Endodermal cell (in vitro differentiated cells): ENCODE measurements around the gene ZNF688. TPM values are rescaled to one million over a fixed set of nuclear protein-coding genes. Genes with fewer than 3 reads are reported as not detected.

ENCODE experiments used
- DNase-seq: peaks from one replicate; pipeline ENCODE4 v3.0.0-alpha.2; 2017
- H3K27ac ChIP-seq: 2 replicates; pipeline ENCODE4 v1.5.1; 2013; ENCODE audit warnings: mild to moderate bottlenecking, low read depth, low read length, moderate library complexity
- H3K27me3 ChIP-seq: 2 replicates; pipeline ENCODE4 v1.6.1; 2013; ENCODE audit warnings: mild to moderate bottlenecking, low read length, moderate library complexity; ENCODE audit not compliant: insufficient read depth, control insufficient read depth, poor library complexity, severe bottlenecking
- H3K36me3 ChIP-seq: 2 replicates; pipeline ENCODE4 v1.7.0; 2013; ENCODE audit warnings: mild to moderate bottlenecking, low read length, moderate library complexity; ENCODE audit not compliant: control insufficient read depth, insufficient read depth
- H3K4me1 ChIP-seq: one replicate; pipeline ENCODE4 v1.7.0; 2013; ENCODE audit warnings: low read length; ENCODE audit not compliant: control insufficient read depth, insufficient read depth
- H3K4me3 ChIP-seq: 2 replicates; pipeline ENCODE4 v1.5.1; 2013; ENCODE audit warnings: mild to moderate bottlenecking, low read length, moderate library complexity
- H3K9ac ChIP-seq: 2 replicates; pipeline ENCODE4 v1.6.1; 2013; ENCODE audit warnings: mild to moderate bottlenecking, low read length, moderate library complexity; ENCODE audit not compliant: poor library complexity, severe bottlenecking; ENCODE audit errors: extremely low read depth
- H3K9me3 ChIP-seq: 2 replicates; pipeline ENCODE4 v1.6.1; 2013; ENCODE audit warnings: mild to moderate bottlenecking, low read length, moderate library complexity; ENCODE audit not compliant: control insufficient read depth
- H3K27ac Mint-ChIP-seq: 2 replicates; pipeline ENCODE4 v1.8.0; 2020; ENCODE audit warnings: mixed read lengths
- H3K27me3 Mint-ChIP-seq: 2 replicates; pipeline ENCODE4 v1.8.0; 2021; ENCODE audit warnings: mild to moderate bottlenecking, mixed read lengths; ENCODE audit not compliant: insufficient read depth
- H3K36me3 Mint-ChIP-seq: 2 replicates; pipeline ENCODE4 v1.8.0; 2020; ENCODE audit warnings: low read depth, mixed read lengths
- H3K4me1 Mint-ChIP-seq: 2 replicates; pipeline ENCODE4 v1.8.0; 2020; ENCODE audit warnings: mixed read lengths
- H3K4me3 Mint-ChIP-seq: 2 replicates; pipeline ENCODE4 v1.8.0; 2020; ENCODE audit warnings: mild to moderate bottlenecking, moderate library complexity, mixed read lengths
- H3K9me3 Mint-ChIP-seq: 2 replicates; pipeline ENCODE4 v1.8.0; 2020; ENCODE audit warnings: mild to moderate bottlenecking, mixed read lengths
- WGBS, 2 experiments: methylation state at CpG; one replicate each; pipeline versions ENCODE4 v1.1.5 to v1.1.7; 2013; ENCODE audit warnings: missing lambda C conversion rate in 2 of 2, mixed read lengths in 1 of 2; ENCODE audit not compliant: insufficient coverage in 1 of 2, insufficient read length in 1 of 2; 5-methylcytosine and 5-hydroxymethylcytosine counted together
- total RNA-seq, 2 donors: library from RNA; stranded (reverse); fragmentation: NEBNext Ultra II Directional in 1 of 2; extraction: Animal tissue kit (Norgen Biotek cat#: 25700) in 1 of 2; gene quantifications; 2 replicates in 1 of 2; 3 replicates in 1 of 2; pipeline ENCODE4 v1.2.1, GENCODE V29; 2021
- TF ChIP-seq, protein P1 (sequence below): fragments of 200-600 bp; sonication (generic); conservative IDR thresholded peaks from 2 replicates; pipeline ENCODE4 v1.5.0; 2021; ENCODE audit warnings: antibody characterized with exemption, mild to moderate bottlenecking

Gene ZNF688
- total RNA-seq, 2 donors from 2014 or later: 6.4 to 7.5 TPM

DNA sequence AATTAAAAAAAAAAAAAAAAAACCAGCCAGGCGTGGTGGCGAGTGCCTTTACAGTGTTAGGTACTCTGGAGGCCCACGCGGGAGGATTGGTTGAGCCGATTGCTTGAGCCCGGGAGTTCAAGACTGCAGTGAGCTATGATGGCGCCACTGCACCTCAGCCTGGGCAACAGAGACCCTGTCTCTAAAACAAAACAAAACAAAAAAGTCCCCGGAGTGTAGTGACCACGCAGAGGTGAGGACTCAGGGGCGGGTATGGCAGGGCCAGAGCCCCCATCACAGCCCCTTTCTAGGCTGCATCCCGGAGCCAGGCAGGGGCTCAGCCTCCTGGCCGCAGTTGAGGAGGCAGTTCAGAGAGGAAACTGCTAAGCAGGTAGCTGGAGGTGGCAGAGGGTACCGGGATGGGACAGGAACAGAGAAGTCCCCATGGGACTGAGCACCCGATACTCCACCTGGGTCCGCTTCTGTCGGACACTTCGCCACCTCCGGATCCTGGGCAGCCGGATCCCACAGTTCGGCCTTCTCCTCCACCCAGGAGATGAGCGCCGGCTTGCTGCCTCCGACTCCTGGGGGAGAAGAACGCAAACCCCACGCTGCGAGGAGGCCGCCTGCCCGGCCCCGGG lies 37.7 kb downstream of the ZNF688 start:
- H3K9me3 ChIP-seq: no peaks in the 10 kb centered on the region
- peak; percentile 58 for DNase-seq
- no peaks in the 10 kb centered on the region for H3K27me3 ChIP-seq
- no peak overlapping the region for H3K27ac ChIP-seq
- H3K36me3 Mint-ChIP-seq: peaks cover 34% of the 10 kb centered on the region
- no peak overlapping the region for H3K9ac ChIP-seq
- H3K27me3 Mint-ChIP-seq: no peaks in the 10 kb centered on the region
- WGBS, 2 experiments: 38 to 45% methylated on average over 8 to 29 of the region's 29 CpGs
- H3K4me1 ChIP-seq: peaks cover 9% of the 10 kb centered on the region
- H3K4me3 ChIP-seq: peak overlapping the region; percentile 88
- H3K9me3 Mint-ChIP-seq: no peaks in the 10 kb centered on the region
- H3K36me3 ChIP-seq: peaks cover 20% of the 10 kb centered on the region
- H3K4me3 Mint-ChIP-seq: peak overlapping the region; percentile 73
- peak overlapping the region; percentile 78 for H3K27ac Mint-ChIP-seq
- TF ChIP-seq, protein P1, sequence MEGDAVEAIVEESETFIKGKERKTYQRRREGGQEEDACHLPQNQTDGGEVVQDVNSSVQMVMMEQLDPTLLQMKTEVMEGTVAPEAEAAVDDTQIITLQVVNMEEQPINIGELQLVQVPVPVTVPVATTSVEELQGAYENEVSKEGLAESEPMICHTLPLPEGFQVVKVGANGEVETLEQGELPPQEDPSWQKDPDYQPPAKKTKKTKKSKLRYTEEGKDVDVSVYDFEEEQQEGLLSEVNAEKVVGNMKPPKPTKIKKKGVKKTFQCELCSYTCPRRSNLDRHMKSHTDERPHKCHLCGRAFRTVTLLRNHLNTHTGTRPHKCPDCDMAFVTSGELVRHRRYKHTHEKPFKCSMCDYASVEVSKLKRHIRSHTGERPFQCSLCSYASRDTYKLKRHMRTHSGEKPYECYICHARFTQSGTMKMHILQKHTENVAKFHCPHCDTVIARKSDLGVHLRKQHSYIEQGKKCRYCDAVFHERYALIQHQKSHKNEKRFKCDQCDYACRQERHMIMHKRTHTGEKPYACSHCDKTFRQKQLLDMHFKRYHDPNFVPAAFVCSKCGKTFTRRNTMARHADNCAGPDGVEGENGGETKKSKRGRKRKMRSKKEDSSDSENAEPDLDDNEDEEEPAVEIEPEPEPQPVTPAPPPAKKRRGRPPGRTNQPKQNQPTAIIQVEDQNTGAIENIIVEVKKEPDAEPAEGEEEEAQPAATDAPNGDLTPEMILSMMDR: no peak
- peaks cover 28% of the 10 kb centered on the region for H3K4me1 Mint-ChIP-seq

DNA sequence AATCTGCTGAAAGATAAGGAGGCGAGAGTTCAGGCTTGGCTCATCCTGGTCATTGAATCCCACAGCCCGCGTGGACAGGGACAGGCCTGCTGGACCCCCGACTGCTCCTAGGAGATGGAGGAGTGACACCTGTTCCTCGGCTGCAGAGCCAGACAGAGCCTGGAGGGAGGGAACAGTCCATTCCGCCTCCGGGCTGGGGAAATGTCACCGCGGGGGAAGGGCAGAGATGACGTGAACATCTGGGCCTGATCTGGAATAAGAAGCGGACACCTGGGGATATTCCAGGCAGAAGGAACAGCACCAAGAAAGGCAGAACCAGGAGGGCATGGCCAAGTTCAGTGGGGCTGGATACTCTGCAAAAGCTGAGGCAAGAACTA lies 38.4 kb downstream of the ZNF688 start:
- Mint-ChIP-seq H3K9me3 (no peaks in the 10 kb centered on the region), H3K4me1 (peaks cover 30% of the 10 kb centered on the region), H3K27ac (peak overlapping the region; percentile 77), H3K27me3 (no peaks in the 10 kb centered on the region), H3K4me3 (peak overlapping the region; percentile 73), H3K36me3 (peaks cover 34% of the 10 kb centered on the region)
- TF ChIP-seq, protein P1: no peak
- no peak overlapping the region for H3K4me3 ChIP-seq
- peaks cover 9% of the 10 kb centered on the region for H3K4me1 ChIP-seq
- no peak overlapping the region for H3K27ac ChIP-seq
- H3K9me3 ChIP-seq: no peaks in the 10 kb centered on the region
- no peaks in the 10 kb centered on the region for H3K27me3 ChIP-seq
- no peak overlapping the region for H3K9ac ChIP-seq
- H3K36me3 ChIP-seq: peaks cover 20% of the 10 kb centered on the region
- WGBS, 2 experiments: 87 to 89% methylated on average over 11 of the region's 11 CpGs
- peak; percentile 49 for DNase-seq

DNA sequence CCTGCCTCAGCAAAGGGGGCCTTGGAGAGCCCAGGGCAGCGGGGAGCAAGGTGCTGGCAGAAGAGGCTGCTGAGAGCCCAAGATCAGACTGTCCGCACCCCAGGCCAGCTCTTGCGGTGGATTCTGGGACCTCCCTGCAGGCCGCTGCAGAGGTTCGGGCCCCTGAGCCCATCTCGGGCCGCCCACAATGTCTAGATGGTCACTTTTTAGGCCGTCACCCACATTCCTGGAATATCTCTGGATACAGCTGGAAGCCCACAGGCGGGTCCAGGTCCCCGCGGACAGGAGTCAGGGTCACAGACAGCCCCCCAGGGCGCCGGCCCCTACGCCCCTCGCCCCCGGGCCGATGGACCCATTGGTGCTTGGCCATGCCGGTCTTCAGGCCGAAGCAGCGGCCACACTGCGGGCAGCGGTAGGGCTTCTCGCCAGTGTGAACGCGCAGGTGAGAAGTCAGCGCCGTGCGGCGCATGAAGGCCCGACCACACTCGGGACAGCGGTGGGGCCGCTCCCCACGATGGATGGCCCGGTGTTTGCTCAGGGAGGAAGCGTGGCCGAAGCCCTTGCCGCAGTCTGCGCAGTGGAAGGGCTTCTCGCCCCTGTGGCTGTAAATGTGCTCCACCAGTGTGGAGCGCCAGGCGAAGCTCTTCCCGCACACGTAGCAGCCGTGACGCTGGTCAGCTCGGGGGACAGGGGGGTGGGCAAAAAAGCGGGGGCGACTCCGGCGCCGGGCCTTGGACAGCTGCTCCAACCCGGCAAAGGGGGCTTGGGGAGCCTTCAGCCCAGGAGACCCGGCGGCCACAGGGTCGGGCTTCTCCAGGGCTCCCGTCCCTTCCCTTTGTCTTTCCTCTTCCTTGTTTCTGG lies 39.0 kb downstream of the ZNF688 start:
- no peaks in the 10 kb centered on the region for H3K9me3 ChIP-seq
- peak overlapping the region; percentile 73 for H3K4me3 Mint-ChIP-seq
- no peaks in the 10 kb centered on the region for H3K27me3 ChIP-seq
- peaks cover 34% of the 10 kb centered on the region for H3K4me1 Mint-ChIP-seq
- no peak overlapping the region for H3K27ac ChIP-seq
- 95 to 98% methylated on average over 33 to 57 of the region's 57 CpGs for WGBS, 2 experiments
- H3K4me1 ChIP-seq: peaks cover 9% of the 10 kb centered on the region
- H3K27ac Mint-ChIP-seq: peak overlapping the region; percentile 77
- DNase-seq: no peak
- TF ChIP-seq, protein P1: no peak
- peaks cover 20% of the 10 kb centered on the region for H3K36me3 ChIP-seq
- H3K4me3 ChIP-seq: no peak overlapping the region
- no peaks in the 10 kb centered on the region for H3K9me3 Mint-ChIP-seq
- peaks cover 30% of the 10 kb centered on the region for H3K36me3 Mint-ChIP-seq
- no peak overlapping the region for H3K9ac ChIP-seq
- H3K27me3 Mint-ChIP-seq: no peaks in the 10 kb centered on the region
